Immature natural killer cell (primary cell): Measurements from ENCODE around the gene FOXJ3. TPM values are rescaled to one million over a fixed set of nuclear protein-coding genes. Genes with fewer than 3 reads are reported as not detected.

Experiments
- DNase-seq, 3 donors: peaks; one replicate each; pipeline ENCODE4 v3.0.0; 2022; ENCODE audit warnings: mixed read lengths in 1 of 3
- H3K27ac Mint-ChIP-seq, 6 donors: one replicate each; pipeline ENCODE4 v1.8.0; 2020; ENCODE audit warnings: mixed read lengths in 6 of 6, mild to moderate bottlenecking in 5 of 6, inconsistent platforms in 4 of 6, moderate library complexity in 3 of 6
- H3K27me3 Mint-ChIP-seq, 3 donors: one replicate each; pipeline ENCODE4 v1.8.0; 2020 to 2021; ENCODE audit warnings: low read depth in 3 of 3, mild to moderate bottlenecking in 3 of 3, mixed read lengths in 3 of 3, moderate library complexity in 3 of 3, inconsistent platforms in 1 of 3
- H3K36me3 Mint-ChIP-seq, 3 donors: one replicate each; pipeline ENCODE4 v1.8.0; 2020; ENCODE audit warnings: mixed read lengths in 3 of 3, inconsistent platforms in 2 of 3, mild to moderate bottlenecking in 2 of 3
- H3K4me1 Mint-ChIP-seq, 2 donors: one replicate each; pipeline ENCODE4 v1.8.0; 2020; ENCODE audit warnings: inconsistent platforms in 2 of 2, mild to moderate bottlenecking in 2 of 2, mixed read lengths in 2 of 2, moderate library complexity in 1 of 2
- H3K4me3 Mint-ChIP-seq, 5 donors: one replicate each; pipeline ENCODE4 v1.8.0; 2020; ENCODE audit warnings: mild to moderate bottlenecking in 5 of 5, mixed read lengths in 5 of 5, inconsistent platforms in 3 of 5, moderate library complexity in 3 of 5
- H3K9me3 Mint-ChIP-seq, 6 donors: one replicate each; pipeline ENCODE4 v1.8.0; 2020; ENCODE audit warnings: mild to moderate bottlenecking in 6 of 6, mixed read lengths in 6 of 6, inconsistent platforms in 4 of 6, moderate library complexity in 3 of 6
- polyA plus RNA-seq, 3 donors: library from polyadenylated mRNA; unstranded; fragments of 300-500 nt; fragmentation: Illumina TruSeq; gene quantifications; one replicate each; pipeline ENCODE4 v1.2.3, GENCODE V29; 2021

The FOXJ3 gene
- polyA plus RNA-seq, 3 donors from 2014 or later: 16.3 to 32.3 (median 24.5) TPM

DNA sequence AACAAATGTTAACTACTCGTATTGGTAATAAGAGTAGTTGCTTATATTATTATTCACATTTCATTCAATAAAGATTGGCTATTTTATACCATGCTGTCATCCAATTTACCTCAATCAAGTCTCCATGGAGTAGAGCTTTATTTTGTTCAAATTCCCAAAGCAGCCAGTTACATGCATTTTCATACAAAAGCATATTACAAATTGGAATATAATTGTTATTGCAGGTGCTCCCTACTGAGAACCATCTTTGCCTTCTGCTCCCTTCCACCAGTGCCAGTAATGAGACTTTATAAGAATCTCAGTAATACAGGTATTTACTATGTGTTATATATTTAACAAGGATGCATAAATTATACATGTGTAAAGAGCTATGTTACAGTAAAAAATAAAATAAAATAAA is 54.2 kb downstream of the FOXJ3 start:
- H3K27me3 Mint-ChIP-seq: no peaks in the 10 kb centered on the region
- peaks cover 39 to 71% of the 10 kb centered on the region in 2 donors for H3K4me1 Mint-ChIP-seq
- no peak for DNase-seq
- no peaks in the 10 kb centered on the region for H3K9me3 Mint-ChIP-seq
- H3K4me3 Mint-ChIP-seq: no peak overlapping the region
- H3K36me3 Mint-ChIP-seq: peaks cover 0 to 12% (median 7%) of the 10 kb centered on the region in 3 donors
- H3K27ac Mint-ChIP-seq: no peak overlapping the region

DNA sequence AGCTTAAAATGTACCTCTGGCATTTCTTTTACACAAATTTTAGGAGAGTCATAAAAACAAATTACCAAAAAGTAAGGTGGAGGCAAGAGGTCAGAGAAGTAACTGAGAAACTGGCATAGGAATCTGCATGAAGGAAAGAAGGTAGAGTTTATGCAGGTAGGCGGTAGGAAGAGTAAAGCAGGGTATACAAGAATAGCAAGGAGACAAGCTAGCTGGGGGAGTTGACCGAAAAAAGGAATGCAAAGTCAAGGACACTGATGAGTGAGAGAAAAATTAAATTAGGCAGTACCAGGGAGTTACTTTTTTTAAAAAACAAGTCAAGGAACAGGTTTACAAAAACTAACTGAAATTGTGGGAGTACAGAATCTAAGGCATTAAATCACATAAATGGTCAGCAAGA is 56.0 kb downstream of the FOXJ3 start:
- Mint-ChIP-seq H3K4me3 (peak overlapping the region in 3 of 5 donors; percentile 6 to 12 (median 8)), H3K27ac (peak overlapping the region in 2 of 6 donors; percentile 4 to 25), H3K36me3 (peaks cover 0 to 12% (median 7%) of the 10 kb centered on the region in 3 donors), H3K4me1 (peaks cover 39 to 67% of the 10 kb centered on the region in 2 donors), H3K27me3 (no peaks in the 10 kb centered on the region), H3K9me3 (no peaks in the 10 kb centered on the region)
- DNase-seq: no peak

DNA sequence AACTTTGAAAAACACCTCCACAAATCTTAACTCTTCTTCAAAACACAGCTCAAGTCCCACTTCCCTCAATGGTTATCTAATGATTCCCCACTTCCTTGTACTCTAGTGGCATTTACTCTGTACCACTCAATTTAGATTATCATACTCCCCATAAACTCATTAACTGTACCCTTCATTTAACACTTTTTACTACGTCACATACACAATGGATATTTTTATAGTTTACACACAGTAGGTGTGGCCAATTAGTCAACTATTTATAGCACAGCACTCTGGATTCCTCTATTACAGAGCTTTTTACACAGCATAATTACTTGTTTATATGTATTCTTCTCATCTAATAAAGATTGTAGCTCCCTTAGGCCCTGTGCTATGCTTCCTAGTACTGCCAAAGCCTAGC is 62.1 kb downstream of the FOXJ3 start:
- peaks cover 0 to 6% (median 1%) of the 10 kb centered on the region in 3 donors for H3K36me3 Mint-ChIP-seq
- H3K27me3 Mint-ChIP-seq: no peaks in the 10 kb centered on the region
- H3K4me3 Mint-ChIP-seq: no peak overlapping the region
- peaks cover 33 to 57% of the 10 kb centered on the region in 2 donors for H3K4me1 Mint-ChIP-seq
- H3K9me3 Mint-ChIP-seq: no peaks in the 10 kb centered on the region
- peak overlapping the region in 1 of 6 donors; percentile 26 for H3K27ac Mint-ChIP-seq
- DNase-seq: no peak

DNA sequence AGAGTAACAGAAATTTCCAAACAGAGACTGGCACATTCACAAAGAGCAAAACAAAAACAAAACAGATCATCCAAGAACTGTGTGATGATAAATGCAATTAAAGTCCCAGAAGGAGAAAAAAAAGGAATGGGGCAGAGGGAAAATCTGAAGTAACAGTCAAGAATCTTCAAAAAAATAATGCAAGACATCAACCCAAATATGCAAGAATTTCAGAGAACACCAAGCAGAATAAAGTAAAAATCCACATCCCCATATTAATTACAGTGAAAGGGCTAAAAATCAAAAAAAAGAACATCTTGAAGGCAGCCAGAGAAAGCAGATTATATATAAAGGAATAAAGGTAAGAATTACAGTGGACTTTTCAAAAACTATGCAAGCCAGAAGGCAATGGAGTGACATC is 67.1 kb downstream of the FOXJ3 start:
- Mint-ChIP-seq H3K4me3 (no peak overlapping the region), H3K36me3 (peaks cover 0 to 12% (median 4%) of the 10 kb centered on the region in 3 donors), H3K27ac (peak overlapping the region in 1 of 6 donors; percentile 14), H3K4me1 (peaks cover 48 to 86% of the 10 kb centered on the region in 2 donors), H3K9me3 (no peaks in the 10 kb centered on the region), H3K27me3 (no peaks in the 10 kb centered on the region)
- no peak for DNase-seq

DNA sequence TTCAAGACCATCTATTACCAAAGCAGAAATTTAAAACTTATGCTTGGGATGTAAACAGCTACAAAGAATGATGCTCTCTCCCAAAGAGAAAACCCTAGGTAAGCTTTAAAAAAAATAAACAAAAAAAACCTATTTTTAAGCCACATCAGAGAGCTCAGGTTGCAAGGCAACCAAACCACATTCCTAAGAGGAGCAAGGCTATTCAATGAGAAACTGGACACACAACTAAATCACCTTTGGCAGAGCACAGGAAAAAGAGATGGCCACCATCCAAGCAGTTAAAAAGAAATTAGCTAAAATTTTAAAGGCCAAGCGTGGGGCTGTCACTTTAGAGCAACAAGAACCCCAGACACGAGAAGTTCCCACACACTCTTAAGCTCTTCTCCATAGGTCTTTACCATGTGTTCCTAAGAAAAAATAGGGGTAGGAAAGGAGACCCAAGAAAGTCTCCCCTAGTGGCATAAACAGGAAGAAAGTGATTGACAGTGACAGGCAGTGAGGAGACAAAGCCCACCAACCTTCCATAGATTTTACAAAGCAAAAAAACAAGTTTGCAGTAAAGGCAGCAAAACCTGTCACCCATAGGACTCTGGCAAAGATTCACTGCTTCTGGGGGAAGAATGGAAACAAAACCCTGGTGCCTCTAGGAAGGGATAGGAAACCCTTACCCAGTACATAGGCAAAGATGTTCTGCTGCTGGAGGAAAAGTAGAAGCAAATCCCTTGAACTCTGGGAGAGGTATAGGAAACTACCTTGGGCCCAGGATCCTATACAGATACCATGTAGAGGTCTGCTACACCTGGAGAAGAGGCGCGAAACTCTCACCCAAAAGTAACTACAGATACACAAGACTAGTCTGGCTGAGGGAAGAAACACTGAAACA is 68.5 kb downstream of the FOXJ3 start:
- Mint-ChIP-seq H3K27me3 (no peaks in the 10 kb centered on the region), H3K4me1 (peaks cover 47 to 83% of the 10 kb centered on the region in 2 donors), H3K4me3 (no peak overlapping the region), H3K9me3 (no peaks in the 10 kb centered on the region), H3K27ac (peak overlapping the region in 1 of 6 donors; percentile 39), H3K36me3 (peaks cover 0 to 12% (median 4%) of the 10 kb centered on the region in 3 donors)
- no peak for DNase-seq

DNA sequence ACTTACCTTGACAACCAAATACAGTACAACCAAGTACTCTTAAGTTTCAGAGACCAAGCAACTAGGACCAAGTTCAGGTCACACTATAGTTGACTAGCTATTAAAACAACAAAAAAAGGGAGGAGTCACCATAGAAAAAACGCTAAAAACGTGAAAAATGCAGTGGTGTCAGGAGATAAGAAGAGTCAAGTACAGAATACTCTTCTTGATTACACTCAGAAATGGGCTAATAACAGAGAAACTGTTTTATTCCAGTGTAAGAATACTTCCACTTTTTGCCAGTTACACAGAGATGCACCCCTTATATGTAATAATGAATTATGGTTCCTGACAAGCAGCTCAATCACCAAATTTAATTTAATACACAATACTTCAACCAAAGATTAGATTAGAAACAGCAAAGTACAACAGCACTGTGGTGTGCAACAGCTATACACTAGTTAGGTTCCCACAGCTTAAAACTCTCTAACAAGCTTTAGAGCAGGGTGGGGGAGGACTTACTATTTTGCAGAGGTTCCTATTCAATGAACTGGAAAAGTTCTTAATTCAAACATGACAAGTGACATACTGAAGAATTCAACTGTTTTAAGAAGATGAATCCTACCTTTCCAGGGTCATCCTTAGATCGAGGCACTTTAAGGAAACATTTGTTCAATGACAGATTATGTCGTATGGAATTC is 70.4 kb downstream of the FOXJ3 start:
- Mint-ChIP-seq H3K4me3 (no peak overlapping the region), H3K27ac (peak overlapping the region in 3 of 6 donors; percentile 13 to 37 (median 37)), H3K4me1 (peaks cover 49 to 84% of the 10 kb centered on the region in 2 donors), H3K9me3 (no peaks in the 10 kb centered on the region), H3K27me3 (no peaks in the 10 kb centered on the region), H3K36me3 (peaks cover 0 to 12% (median 4%) of the 10 kb centered on the region in 3 donors)
- no peak for DNase-seq

DNA sequence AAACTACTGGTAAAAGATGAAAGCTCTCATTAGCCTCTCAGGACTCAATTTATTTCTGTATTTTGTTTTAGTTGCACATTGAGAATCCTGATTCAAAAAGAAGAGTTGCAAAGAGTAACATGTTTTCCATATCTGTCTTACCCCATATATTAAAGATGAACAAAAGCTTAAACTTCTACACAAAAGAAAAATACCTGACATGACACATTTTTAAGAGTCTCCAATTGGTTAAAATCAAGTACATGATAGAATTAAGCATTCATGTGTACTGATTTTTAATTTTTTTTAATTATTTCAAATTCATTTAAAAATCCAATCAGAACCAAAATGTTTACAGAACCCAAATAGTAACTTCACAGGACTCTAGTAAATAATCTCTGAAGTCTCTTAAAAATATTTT is 72.0 kb downstream of the FOXJ3 start:
- H3K27ac Mint-ChIP-seq: no peak overlapping the region
- no peaks in the 10 kb centered on the region for H3K27me3 Mint-ChIP-seq
- peaks cover 0 to 12% (median 4%) of the 10 kb centered on the region in 3 donors for H3K36me3 Mint-ChIP-seq
- no peak overlapping the region for H3K4me3 Mint-ChIP-seq
- H3K9me3 Mint-ChIP-seq: no peaks in the 10 kb centered on the region
- peaks cover 45 to 81% of the 10 kb centered on the region in 2 donors for H3K4me1 Mint-ChIP-seq
- no peak for DNase-seq

DNA sequence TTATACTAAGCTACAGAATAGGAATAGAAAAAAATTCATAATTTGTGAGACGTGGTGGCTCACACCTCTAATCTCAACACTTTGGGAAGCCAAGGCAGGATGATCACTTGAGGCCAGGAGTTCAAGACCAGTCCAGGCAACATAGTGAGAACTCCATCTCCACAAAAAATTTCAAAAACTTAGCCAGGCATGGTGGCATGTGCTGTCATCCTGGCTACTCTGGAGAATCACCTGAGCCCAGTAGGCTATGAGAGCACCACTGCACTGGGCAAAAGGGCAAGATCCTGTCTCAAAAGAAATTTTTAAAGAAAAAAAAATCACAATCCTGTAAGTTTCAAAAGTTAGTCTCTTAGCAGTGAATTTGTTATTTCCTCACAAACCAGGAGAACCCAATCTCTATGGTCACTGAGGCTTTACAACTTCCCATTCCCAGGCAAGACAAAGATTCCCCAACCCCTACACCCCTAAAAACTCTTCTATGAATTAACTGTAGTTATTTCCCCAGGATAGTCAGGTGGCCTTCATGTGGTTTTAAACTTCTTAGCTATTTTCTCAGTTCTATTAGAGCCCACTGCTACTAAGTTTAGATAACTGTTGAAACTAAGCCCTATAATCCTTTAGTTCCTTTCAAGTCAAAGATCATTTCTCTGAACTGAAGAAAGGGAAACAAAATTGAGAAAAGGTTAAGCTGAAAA is 74.5 kb downstream of the FOXJ3 start:
- DNase-seq: no peak
- Mint-ChIP-seq H3K4me1 (peaks cover 39 to 79% of the 10 kb centered on the region in 2 donors), H3K36me3 (peaks cover 0 to 12% (median 4%) of the 10 kb centered on the region in 3 donors), H3K27ac (no peak overlapping the region), H3K27me3 (no peaks in the 10 kb centered on the region), H3K9me3 (no peaks in the 10 kb centered on the region), H3K4me3 (no peak overlapping the region)

DNA sequence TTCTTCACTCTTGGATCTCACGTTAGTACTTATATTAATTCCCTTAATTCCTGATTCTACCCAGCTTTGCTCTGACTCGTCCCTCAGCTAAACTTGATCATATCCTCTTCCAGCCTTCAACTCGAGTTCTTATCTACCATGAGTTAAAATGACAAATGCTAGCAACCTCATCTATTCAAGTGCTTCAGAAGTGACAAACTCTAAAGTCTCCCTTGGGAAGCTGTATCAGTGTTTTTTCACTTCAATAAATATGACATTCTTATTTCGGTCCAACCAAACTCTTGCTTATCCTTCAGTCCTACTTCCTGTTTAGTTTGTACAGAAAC is 75.3 kb downstream of the FOXJ3 start:
- Mint-ChIP-seq H3K9me3 (no peaks in the 10 kb centered on the region), H3K36me3 (peaks cover 0 to 12% (median 4%) of the 10 kb centered on the region in 3 donors), H3K4me3 (no peak overlapping the region), H3K27ac (peak overlapping the region; percentile 2 to 61 (median 33)), H3K27me3 (peaks cover 0 to 2% (median 0%) of the 10 kb centered on the region in 3 donors), H3K4me1 (peaks cover 42 to 83% of the 10 kb centered on the region in 2 donors)
- no peak for DNase-seq

DNA sequence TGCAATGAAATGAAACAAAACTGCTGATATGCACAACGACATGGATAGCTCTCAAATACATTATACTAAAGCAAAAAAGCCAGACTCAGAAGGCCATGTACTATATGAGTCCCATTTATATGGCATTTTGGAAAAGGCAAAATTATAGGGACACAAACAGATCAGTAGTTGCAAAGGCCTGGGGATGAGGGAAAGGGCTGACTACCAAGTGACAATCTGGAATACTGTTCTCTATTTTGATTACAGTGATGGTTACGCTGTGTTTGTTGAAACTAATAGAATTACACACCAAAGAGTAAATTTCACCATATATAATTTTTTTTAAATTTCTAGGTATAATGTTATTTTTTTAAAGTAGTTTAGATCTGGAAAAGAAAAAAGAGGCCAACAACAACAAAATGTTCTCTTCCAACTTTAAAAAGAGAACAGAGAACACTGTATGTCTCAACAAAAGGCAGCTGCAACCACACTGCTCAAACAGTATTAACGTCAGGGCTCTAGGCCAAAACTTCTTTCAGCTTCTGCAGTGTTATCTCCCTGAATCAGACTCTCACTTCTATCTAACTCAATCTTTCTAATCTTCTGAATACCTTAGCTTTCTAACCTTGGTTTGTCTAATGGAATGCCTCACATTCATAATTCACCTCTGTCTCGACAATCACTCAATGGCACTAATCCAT is 75.8 kb downstream of the FOXJ3 start:
- no peak for DNase-seq
- H3K4me3 Mint-ChIP-seq: no peak overlapping the region
- peaks cover 0 to 2% (median 0%) of the 10 kb centered on the region in 3 donors for H3K27me3 Mint-ChIP-seq
- peaks cover 0 to 8% (median 0%) of the 10 kb centered on the region in 3 donors for H3K36me3 Mint-ChIP-seq
- H3K9me3 Mint-ChIP-seq: no peaks in the 10 kb centered on the region
- peak overlapping the region in 4 of 6 donors; percentile 2 to 61 (median 18) for H3K27ac Mint-ChIP-seq
- H3K4me1 Mint-ChIP-seq: peaks cover 42 to 78% of the 10 kb centered on the region in 2 donors

DNA sequence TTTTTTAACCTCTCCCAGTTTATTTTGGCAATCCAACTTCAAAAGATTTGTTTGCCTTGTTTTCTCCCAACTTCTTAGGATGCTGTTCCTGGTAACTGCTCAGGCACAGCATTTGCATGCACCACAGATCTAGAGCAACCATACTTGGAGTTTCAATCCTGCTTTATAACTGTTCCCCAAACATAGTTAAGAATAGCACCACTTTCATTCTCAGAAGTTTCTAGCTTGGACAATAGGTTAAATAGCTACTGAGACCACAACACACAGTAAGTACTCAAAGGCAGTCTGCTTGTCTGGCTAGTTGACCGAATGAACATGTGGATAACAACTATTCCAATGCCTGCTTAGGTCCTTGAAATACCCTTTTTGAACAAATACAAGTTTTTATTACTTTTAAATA is 76.8 kb downstream of the FOXJ3 start:
- Mint-ChIP-seq H3K27ac (peak overlapping the region in 4 of 6 donors; percentile 1 to 75 (median 34)), H3K36me3 (no peaks in the 10 kb centered on the region), H3K4me3 (no peak overlapping the region), H3K27me3 (peaks cover 0 to 2% (median 0%) of the 10 kb centered on the region in 3 donors), H3K9me3 (no peaks in the 10 kb centered on the region), H3K4me1 (peaks cover 42 to 68% of the 10 kb centered on the region in 2 donors)
- DNase-seq: no peak

DNA sequence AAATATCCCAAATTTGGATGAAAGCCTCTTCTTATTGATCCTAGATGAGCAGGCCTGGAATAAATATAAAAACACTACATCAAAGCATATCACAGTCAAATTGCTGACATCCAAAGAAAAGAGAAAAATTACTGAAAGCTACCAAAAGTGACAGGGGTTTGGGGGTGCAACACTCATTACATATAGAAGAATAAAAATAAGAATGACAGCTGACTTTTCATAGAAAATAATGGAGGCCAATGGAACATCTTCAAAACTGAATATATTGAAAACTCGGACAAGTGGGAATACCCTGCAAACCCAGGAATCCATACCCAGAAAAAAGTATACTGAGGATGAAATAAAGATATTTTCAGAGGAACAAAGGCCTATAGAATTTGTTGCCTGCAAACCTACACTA is 84.0 kb downstream of the FOXJ3 start:
- H3K4me1 Mint-ChIP-seq: peaks cover 26 to 67% of the 10 kb centered on the region in 2 donors
- peak overlapping the region in 1 of 6 donors; percentile 28 for H3K27ac Mint-ChIP-seq
- H3K36me3 Mint-ChIP-seq: peaks cover 10 to 22% (median 11%) of the 10 kb centered on the region in 3 donors
- peaks cover 0 to 4% (median 0%) of the 10 kb centered on the region in 3 donors for H3K27me3 Mint-ChIP-seq
- no peak for DNase-seq
- no peak overlapping the region for H3K4me3 Mint-ChIP-seq
- H3K9me3 Mint-ChIP-seq: peaks cover 0 to 7% (median 4%) of the 10 kb centered on the region in 6 donors

DNA sequence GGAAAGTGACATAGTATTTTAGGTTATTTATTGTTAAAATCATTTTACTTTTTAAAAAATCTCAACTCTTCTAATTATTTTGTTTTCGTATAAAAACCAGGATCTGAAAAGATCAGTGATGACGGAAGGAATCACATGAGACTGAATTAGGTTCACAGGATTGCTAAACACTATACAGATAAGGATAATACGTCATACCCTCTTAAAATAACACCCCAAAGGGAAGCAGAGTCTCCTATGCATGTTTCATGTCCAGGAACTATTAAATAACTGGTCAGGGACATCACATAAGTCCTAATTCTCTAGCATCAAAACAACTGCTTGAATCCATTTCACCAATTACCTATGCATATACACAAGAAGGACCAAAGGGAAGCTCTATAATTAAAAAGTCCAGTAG is 84.9 kb downstream of the FOXJ3 start:
- Mint-ChIP-seq H3K4me1 (peaks cover 32 to 69% of the 10 kb centered on the region in 2 donors), H3K27ac (no peak overlapping the region), H3K36me3 (peaks cover 10 to 22% (median 11%) of the 10 kb centered on the region in 3 donors), H3K9me3 (peaks cover 0 to 7% (median 4%) of the 10 kb centered on the region in 6 donors), H3K27me3 (peaks cover 0 to 2% (median 0%) of the 10 kb centered on the region in 3 donors), H3K4me3 (no peak overlapping the region)
- no peak for DNase-seq
